A549 (cell line): ENCODE data around the gene RALGPS2. TPM values are rescaled to one million over a fixed set of nuclear protein-coding genes. Genes with fewer than 3 reads are reported as not detected.

Experiments used
- ATAC-seq, 2 experiments: fragments of 200-7000 bp in 1 of 2; fragments of >200 bp in 1 of 2; cut with Nextera tagmentation in 1 of 2; cut with Tn5 transposase in 1 of 2; 3 replicates each; pipeline versions ENCODE4 v1.8.0 to v1.9.1; 2018 to 2020; ENCODE audit warnings: mild to moderate bottlenecking in 1 of 2, moderate library complexity in 1 of 2
- CTCF ChIA-PET: fragments of 300-600 bp; sonication (Branson Sonifier 250); formaldehyde crosslinking; extraction: SDS; loops from one replicate; lab custom pipeline; 2021; ENCODE audit warnings: antibody characterized with exemption, inconsistent platforms; lab: Yijun Ruan, JAX
- POLR2A ChIA-PET: fragments of 350-600 bp; formaldehyde crosslinking; extraction: SDS; loops from one replicate; lab custom pipeline; 2021; ENCODE audit warnings: antibody characterized with exemption, inconsistent platforms; lab: Yijun Ruan, JAX
- DNase-seq, 2 experiments: peaks; one replicate each; pipeline versions ENCODE4 v3.0.0 to v3.0.0-alpha.2; 2011 to 2016; ENCODE audit warnings: low read depth in 1 of 2, low spot score in 1 of 2
- FAIRE-seq: peaks from 2 replicates; lab custom pipeline; 2011; peaks lifted over from hg19 to GRCh38; lab: Jason Lieb, UNC
- H3K27ac ChIP-seq, 2 experiments: fragments of >200 bp; sonication (Bioruptor Twin); formaldehyde crosslinking; 3 replicates each; pipeline ENCODE4 v1.5.1; 2016 to 2017
- H3K4me1 ChIP-seq: fragments of >200 bp; sonication (Bioruptor Twin); formaldehyde crosslinking; 3 replicates; pipeline ENCODE4 v1.6.1; 2016
- H3K4me2 ChIP-seq: fragments of >200 bp; sonication (Bioruptor Twin); formaldehyde crosslinking; 3 replicates; pipeline ENCODE4 v1.6.1; 2016
- H3K4me3 ChIP-seq: fragments of >200 bp; sonication (Bioruptor Twin); formaldehyde crosslinking; 3 replicates; pipeline ENCODE4 v1.5.1; 2016
- H3K9me3 ChIP-seq: fragments of >200 bp; sonication (Bioruptor Twin); formaldehyde crosslinking; 3 replicates; pipeline ENCODE4 v1.6.1; 2016
- BHLHE40 ChIP-seq: IDR thresholded peaks from 2 replicates; pipeline ENCODE4 v1.6.1; 2012; ENCODE audit warnings: low read depth, low read length, inconsistent platforms
- CHD2 ChIP-seq: fragments of 150-350 bp; IDR thresholded peaks from 2 replicates; pipeline ENCODE4 v1.6.1; 2014; ENCODE audit warnings: low read length; ENCODE audit not compliant: partially characterized antibody
- CHD4 ChIP-seq: fragments of 200-600 bp; sonication (generic); IDR thresholded peaks from 2 replicates; pipeline ENCODE4 v1.6.1; 2016; ENCODE audit warnings: antibody characterized with exemption, mild to moderate bottlenecking, borderline replicate concordance
- FOXS1 ChIP-seq: fragments of 250-450 bp; sonication (Bioruptor Pico); IDR thresholded peaks from 2 replicates; pipeline ENCODE4 v1.5.0; 2020; ENCODE audit warnings: mild to moderate bottlenecking, moderate library complexity
- GATA3 ChIP-seq: IDR thresholded peaks from 2 replicates; pipeline ENCODE4 v1.6.1; 2012; ENCODE audit warnings: borderline replicate concordance
- JUN ChIP-seq, 2 experiments: fragments of >200 bp; sonication (Bioruptor Twin); formaldehyde crosslinking; IDR thresholded peaks; 2 replicates in 1 of 2; 3 replicates in 1 of 2; pipeline ENCODE4 v1.6.1; 2016 to 2017
- JUNB ChIP-seq: fragments of >200 bp; sonication (Bioruptor Twin); formaldehyde crosslinking; IDR thresholded peaks from 2 replicates; pipeline ENCODE4 v1.6.1; 2016
- KDM5A ChIP-seq: fragments of 200-600 bp; sonication (generic); IDR thresholded peaks from 2 replicates; pipeline ENCODE4 v1.6.1; 2016; ENCODE audit warnings: antibody characterized with exemption, mild to moderate bottlenecking
- MAZ ChIP-seq: fragments of 150-350 bp; IDR thresholded peaks from 2 replicates; pipeline ENCODE4 v1.6.1; 2014; ENCODE audit warnings: antibody characterized with exemption, low read depth, low read length, borderline replicate concordance
- PHF8 ChIP-seq: fragments of 200-600 bp; sonication (generic); IDR thresholded peaks from 2 replicates; pipeline ENCODE4 v1.6.1; 2016; ENCODE audit warnings: low read depth, mild to moderate bottlenecking, antibody characterized with exemption, moderate library complexity, borderline replicate concordance
- POLR2A ChIP-seq: IDR thresholded peaks from 2 replicates; pipeline ENCODE4 v1.6.1; 2012; ENCODE audit warnings: mild to moderate bottlenecking, low read length
- POLR2AphosphoS2 ChIP-seq: conservative IDR thresholded peaks from 2 replicates; pipeline ENCODE4 v1.6.1; 2012; ENCODE audit warnings: low read length, improper control_type of control experiment, inconsistent platforms
- RARB ChIP-seq: fragments of 250-450 bp; sonication (Bioruptor Pico); IDR thresholded peaks from 2 replicates; pipeline ENCODE4 v1.8.0; 2021; ENCODE audit warnings: mild to moderate bottlenecking, moderate library complexity
- RFX5 ChIP-seq: fragments of 450-650 bp; IDR thresholded peaks from 2 replicates; pipeline ENCODE4 v1.7.1; 2014; ENCODE audit warnings: antibody characterized with exemption, mild to moderate bottlenecking, moderate library complexity
- RNF2 ChIP-seq: fragments of 200-600 bp; sonication (generic); IDR thresholded peaks from 2 replicates; pipeline ENCODE4 v1.6.1; 2016; ENCODE audit warnings: low read depth, mild to moderate bottlenecking, antibody characterized with exemption, moderate library complexity, borderline replicate concordance
- SMC3 ChIP-seq: fragments of >200 bp; sonication (Bioruptor Twin); formaldehyde crosslinking; IDR thresholded peaks from 3 replicates; pipeline ENCODE4 v1.6.1; 2018; ENCODE audit warnings: inconsistent platforms
- SREBF2 ChIP-seq: fragments of 450-650 bp; IDR thresholded peaks from 2 replicates; pipeline ENCODE4 v1.6.1; 2014; ENCODE audit warnings: mild to moderate bottlenecking, moderate library complexity
- ZC3H11A ChIP-seq: fragments of 450-650 bp; IDR thresholded peaks from 2 replicates; pipeline ENCODE4 v1.6.1; 2014; ENCODE audit warnings: antibody characterized with exemption, mild to moderate bottlenecking
- ZFP36 ChIP-seq: fragments of 450-650 bp; IDR thresholded peaks from 2 replicates; pipeline ENCODE4 v1.6.1; 2014; ENCODE audit warnings: borderline replicate concordance; ENCODE audit not compliant: partially characterized antibody
- WGBS: methylation state at CpG from one replicate; pipeline ENCODE4 v1.1.6; 2017; ENCODE audit errors: missing lambda C conversion rate; 5-methylcytosine and 5-hydroxymethylcytosine counted together
- polyA plus RNA-seq, 4 experiments: library from polyadenylated mRNA; depleted of rRNA in 3 of 4; stranded (reverse); fragments of >200 nt; fragmentation: RNase III in 1 of 4; extraction: RNeasy Plus Mini Kit Qiagen cat#74134 plus additional on column Dnase treatment in 1 of 4; gene quantifications; 2 replicates in 3 of 4; 3 replicates in 1 of 4; pipeline ENCODE4 v1.2.3, GENCODE V29; 2011 to 2017
- TF ChIP-seq, protein P1 (sequence below): fragments of 150-350 bp; IDR thresholded peaks from 2 replicates; pipeline ENCODE4 v1.6.1; 2014; ENCODE audit warnings: low read depth, mild to moderate bottlenecking, low read length
- TF ChIP-seq, protein P2 (sequence below): fragments of >200 bp; sonication (Bioruptor Twin); formaldehyde crosslinking; IDR thresholded peaks from 3 replicates; pipeline ENCODE4 v1.5.1; 2016

The RALGPS2 gene
- polyA plus RNA-seq, 2 of the 4 experiments (the other 2 are of a cell fraction) = 11.8 to 18.6 TPM

DNA sequence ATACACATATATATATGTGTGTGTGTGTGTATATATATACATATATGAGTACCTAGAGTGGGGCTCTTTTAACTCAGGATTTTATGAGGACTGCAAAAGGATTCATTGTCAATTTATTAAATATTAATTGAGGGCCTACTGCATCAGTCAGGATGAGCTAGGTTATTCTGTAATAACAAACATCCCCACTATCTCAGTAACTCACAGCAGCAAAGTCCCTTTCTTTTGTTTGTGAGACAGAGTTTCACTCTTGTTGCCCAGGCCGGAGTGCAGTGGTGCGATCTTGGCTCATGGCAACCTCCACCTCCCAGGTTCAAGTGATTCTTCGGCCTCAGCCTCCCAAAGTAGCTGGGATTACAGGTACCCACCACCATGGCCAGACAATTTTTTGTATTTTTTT, 236.8 kb downstream of the RALGPS2 start:
- WGBS = 79% methylated on average over 3 of the region's 3 CpGs
- ATAC-seq (no peak), FAIRE-seq (no peak), DNase-seq (no peak)
- peaks cover 6% of the 10 kb centered on the region; the same call in 1 of the 3 replicates for H3K9me3 ChIP-seq
- no peak overlapping the region for H3K4me2 ChIP-seq
- no peak overlapping the region for H3K27ac ChIP-seq
- ChIA-PET CTCF (no interaction called here), POLR2A (no interaction called here)
- no peak overlapping the region for H3K4me3 ChIP-seq
- TF ChIP-seq MAZ (no peak), POLR2AphosphoS2 (no peak), PHF8 (no peak), GATA3 (no peak), RFX5 (no peak), POLR2A (no peak), BHLHE40 (no peak), RARB (CRISPR knock-in tag) (no peak)
- H3K4me1 ChIP-seq = no peaks in the 10 kb centered on the region

GRCh38 chr1:178962853-178963711, 238.0 kb downstream of the RALGPS2 start:
- no peaks in the 10 kb centered on the region for H3K4me1 ChIP-seq
- WGBS = 76% methylated on average over 10 of the region's 10 CpGs
- FAIRE-seq (no peak), DNase-seq (no peak), ATAC-seq (no peak)
- TF ChIP-seq, protein P1, sequence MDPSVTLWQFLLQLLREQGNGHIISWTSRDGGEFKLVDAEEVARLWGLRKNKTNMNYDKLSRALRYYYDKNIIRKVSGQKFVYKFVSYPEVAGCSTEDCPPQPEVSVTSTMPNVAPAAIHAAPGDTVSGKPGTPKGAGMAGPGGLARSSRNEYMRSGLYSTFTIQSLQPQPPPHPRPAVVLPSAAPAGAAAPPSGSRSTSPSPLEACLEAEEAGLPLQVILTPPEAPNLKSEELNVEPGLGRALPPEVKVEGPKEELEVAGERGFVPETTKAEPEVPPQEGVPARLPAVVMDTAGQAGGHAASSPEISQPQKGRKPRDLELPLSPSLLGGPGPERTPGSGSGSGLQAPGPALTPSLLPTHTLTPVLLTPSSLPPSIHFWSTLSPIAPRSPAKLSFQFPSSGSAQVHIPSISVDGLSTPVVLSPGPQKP = no peak
- no peak for TF ChIP-seq JUNB
- no peak overlapping the region for H3K4me2 ChIP-seq
- ChIA-PET CTCF (interaction anchor here (1.0 kb wide), 1 partner anchor 40 kb away, joined by 4 read pairs; no protein-coding TSS in a partner anchor), POLR2A (no interaction called here)
- peaks cover 6% of the 10 kb centered on the region; the same call in 1 of the 3 replicates for H3K9me3 ChIP-seq
- no peak overlapping the region for H3K27ac ChIP-seq
- H3K4me3 ChIP-seq = no peak overlapping the region

- Histone ChIP-seq H3K4me1 (no peaks in the 10 kb centered on the region), H3K4me3 (no peak overlapping the region), H3K9me3 (peaks cover 6% of the 10 kb centered on the region; the same call in 1 of the 3 replicates), H3K4me2 (no peak overlapping the region), H3K27ac (no peak overlapping the region)
- no peak for DNase-seq
- ChIA-PET CTCF (interaction anchor here (0.6 to 1.0 kb wide), 2 partner anchors 39 to 51 kb away, joined by 4 read pairs; no protein-coding TSS in a partner anchor), POLR2A (no interaction called here)
- TF ChIP-seq KDM5A (no peak), JUN (IDR thresholded peaks at IDR 0.05) (no peak), FOXS1 (no peak), POLR2A (no peak), POLR2AphosphoS2 (no peak), CHD2 (no peak), ZFP36 (no peak), SREBF2 (no peak), ZC3H11A (no peak), RNF2 (no peak), CHD4 (no peak), SMC3 (no peak)
- TF ChIP-seq, protein P2, sequence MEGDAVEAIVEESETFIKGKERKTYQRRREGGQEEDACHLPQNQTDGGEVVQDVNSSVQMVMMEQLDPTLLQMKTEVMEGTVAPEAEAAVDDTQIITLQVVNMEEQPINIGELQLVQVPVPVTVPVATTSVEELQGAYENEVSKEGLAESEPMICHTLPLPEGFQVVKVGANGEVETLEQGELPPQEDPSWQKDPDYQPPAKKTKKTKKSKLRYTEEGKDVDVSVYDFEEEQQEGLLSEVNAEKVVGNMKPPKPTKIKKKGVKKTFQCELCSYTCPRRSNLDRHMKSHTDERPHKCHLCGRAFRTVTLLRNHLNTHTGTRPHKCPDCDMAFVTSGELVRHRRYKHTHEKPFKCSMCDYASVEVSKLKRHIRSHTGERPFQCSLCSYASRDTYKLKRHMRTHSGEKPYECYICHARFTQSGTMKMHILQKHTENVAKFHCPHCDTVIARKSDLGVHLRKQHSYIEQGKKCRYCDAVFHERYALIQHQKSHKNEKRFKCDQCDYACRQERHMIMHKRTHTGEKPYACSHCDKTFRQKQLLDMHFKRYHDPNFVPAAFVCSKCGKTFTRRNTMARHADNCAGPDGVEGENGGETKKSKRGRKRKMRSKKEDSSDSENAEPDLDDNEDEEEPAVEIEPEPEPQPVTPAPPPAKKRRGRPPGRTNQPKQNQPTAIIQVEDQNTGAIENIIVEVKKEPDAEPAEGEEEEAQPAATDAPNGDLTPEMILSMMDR = no peak
- 39% methylated on average over 8 of the region's 8 CpGs for WGBS
- no peak for FAIRE-seq
- ATAC-seq = no peak
Measured at GRCh38 chr1:178964469-178965330, 239.7 kb downstream of the RALGPS2 start.
